AG04449 (cell line): ENCODE measurements around the gene CNTN2.

Experiments
- CTCF ChIA-PET: fragments of 350-600 bp; formaldehyde crosslinking; extraction: SDS; loops from one replicate; lab custom pipeline; 2021; ENCODE audit warnings: antibody characterized with exemption; lab: Yijun Ruan, JAX
- POLR2A ChIA-PET: fragments of 400-600, 350-600 bp; formaldehyde crosslinking; extraction: SDS; loops from one replicate; lab custom pipeline; 2020; ENCODE audit warnings: antibody characterized with exemption, inconsistent platforms; lab: Yijun Ruan, JAX
- DNase-seq: peaks from one replicate; pipeline ENCODE4 v3.0.0-alpha.2; 2010; ENCODE audit warnings: low read depth, low spot score
- H3K4me3 ChIP-seq: 2 replicates; pipeline ENCODE4 v1.5.1; 2011; ENCODE audit warnings: low read depth, mild to moderate bottlenecking, control low read depth, low read length
- CTCF ChIP-seq: IDR thresholded peaks from one replicate; pipeline ENCODE4 v1.5.1; 2011; ENCODE audit warnings: mild to moderate bottlenecking, moderate library complexity, low read length, control low read depth, inconsistent platforms; ENCODE audit not compliant: insufficient read depth; ENCODE audit errors: missing control alignments

Gene CNTN2

GRCh38 chr1:205038132-205038786 lies 4.8 kb upstream of the CNTN2 start:
- no peak for DNase-seq
- no peak overlapping the region for H3K4me3 ChIP-seq
- ChIA-PET CTCF (interaction anchor here (0.8 to 5.9 kb wide), 5 partner anchors 11 to 395 kb away, joined by 3 to 47 read pairs (median 5); no protein-coding TSS in a partner anchor), POLR2A (no interaction called here)
- TF ChIP-seq CTCF, result no peak

- H3K4me3 ChIP-seq, result no peak overlapping the region
- no peak for DNase-seq
- POLR2A ChIA-PET, result no interaction called here
- CTCF ChIA-PET, result interaction anchor here (5.9 kb wide), 1 partner anchor 21 kb away, joined by 47 read pairs; no protein-coding TSS in a partner anchor
- TF ChIP-seq CTCF, result no peak
Observed at GRCh38 chr1:205041001-205041715, 1.9 kb upstream of the CNTN2 start.

- CTCF ChIA-PET, result interaction anchor here (5.9 kb wide), 1 partner anchor 20 kb away, joined by 47 read pairs; no protein-coding TSS in a partner anchor
Observed at GRCh38 chr1:205041998-205042910, 758 bp upstream of the CNTN2 start.

GRCh38 chr1:205043866-205044265 lies 854 bp downstream of the CNTN2 start:
- DNase-seq, result no peak
- CTCF ChIA-PET, result interaction anchor here (1.0 to 2.0 kb wide), 2 partner anchors 18 to 236 kb away, joined by 3 to 14 read pairs; no protein-coding TSS in a partner anchor
- H3K4me3 ChIP-seq, result no peak overlapping the region
- POLR2A ChIA-PET, result no interaction called here
- TF ChIP-seq CTCF, result no peak

More at GRCh38 chr1:205041998-205042910, 758 bp upstream of the CNTN2 start:
- no peak for TF ChIP-seq CTCF
- POLR2A ChIA-PET, result no interaction called here
- no peak for DNase-seq
- no peak overlapping the region for H3K4me3 ChIP-seq

GRCh38 chr1:205044741-205045140 lies 1.7 kb downstream of the CNTN2 start:
- no peak for DNase-seq
- TF ChIP-seq CTCF, result no peak
- POLR2A ChIA-PET, result no interaction called here
- no peak overlapping the region for H3K4me3 ChIP-seq
- CTCF ChIA-PET, result interaction anchor here (2.0 kb wide), 1 partner anchor 17 kb away, joined by 14 read pairs; no protein-coding TSS in a partner anchor
